HG03108 (cell line): ENCODE data around the gene LTBP1.

ENCODE experiments used
- ATAC-seq: cut with Tn5 transposase; IDR thresholded peaks from one replicate; pipeline ENCODE4 v1.9.1; 2021; ENCODE audit warnings: moderate library complexity; ENCODE audit not compliant: unreplicated experiment

LTBP1 gene

DNA sequence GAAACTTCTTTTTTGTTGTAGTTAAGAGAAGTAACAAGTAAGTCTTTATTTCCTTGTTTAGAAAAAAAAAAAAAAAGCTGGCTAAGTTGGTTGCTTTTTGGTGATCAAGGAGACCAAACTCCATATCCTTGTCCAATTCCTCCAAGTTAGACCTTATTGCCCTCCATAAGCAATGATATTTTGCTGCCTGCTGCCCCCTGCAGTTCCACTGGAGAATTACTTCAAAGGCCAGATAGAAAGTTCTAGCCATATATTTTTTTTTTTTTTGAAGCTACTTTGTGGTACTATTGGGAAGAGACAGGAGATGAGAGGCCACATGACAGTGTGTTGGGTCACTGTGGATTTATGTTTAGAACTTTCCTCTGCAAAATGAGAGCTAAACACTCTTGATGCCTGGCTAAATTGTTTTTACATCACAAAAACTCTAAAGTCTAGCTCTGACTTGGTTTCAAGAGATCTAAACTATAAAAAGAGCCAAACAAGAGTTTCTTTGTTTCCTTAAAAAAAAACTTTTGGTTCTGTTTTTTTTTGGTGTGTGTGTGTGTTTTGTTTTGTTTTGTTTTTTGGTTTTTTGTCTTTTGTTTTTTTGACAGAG is 449.0 kb downstream of the LTBP1 start:
- no peak for ATAC-seq

DNA sequence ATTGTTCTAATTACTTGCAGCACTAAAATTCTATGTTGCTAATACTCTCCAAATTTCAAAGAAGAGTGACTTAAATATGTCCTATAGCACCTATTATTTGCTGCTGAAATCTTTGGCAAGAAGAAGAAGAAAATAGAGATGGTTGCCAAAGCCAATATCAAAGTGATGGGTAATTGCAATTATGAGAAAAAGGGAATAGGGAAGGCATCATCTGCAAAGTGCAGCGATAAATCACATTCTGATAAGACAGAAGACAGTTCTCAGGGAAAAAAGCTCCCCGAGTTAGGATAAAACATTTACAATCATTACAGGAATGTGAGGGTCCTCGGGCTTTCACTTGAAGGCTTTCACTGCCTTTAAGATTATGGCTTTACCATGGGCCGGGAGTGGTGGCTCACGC is 457.6 kb downstream of the LTBP1 start:
- ATAC-seq = no peak

DNA sequence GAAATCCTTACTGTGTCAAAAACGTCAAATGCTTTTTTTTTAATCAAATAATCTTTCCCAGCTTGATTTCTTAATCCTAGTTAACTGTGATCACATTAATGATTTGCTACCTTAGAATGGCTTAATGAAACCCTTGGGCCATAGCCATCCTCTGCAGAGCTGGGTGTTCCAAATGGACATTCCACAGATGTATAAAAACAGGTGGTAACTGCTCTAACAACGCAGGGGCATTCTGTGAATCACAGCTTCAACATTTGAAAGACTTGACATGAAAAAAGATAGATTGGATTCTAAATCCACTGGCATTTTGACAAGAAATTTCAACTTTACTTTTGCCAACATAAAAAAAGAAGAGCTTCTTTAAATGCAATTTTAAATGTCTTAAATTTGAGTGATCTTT is 459.9 kb downstream of the LTBP1 start:
- no peak for ATAC-seq

DNA sequence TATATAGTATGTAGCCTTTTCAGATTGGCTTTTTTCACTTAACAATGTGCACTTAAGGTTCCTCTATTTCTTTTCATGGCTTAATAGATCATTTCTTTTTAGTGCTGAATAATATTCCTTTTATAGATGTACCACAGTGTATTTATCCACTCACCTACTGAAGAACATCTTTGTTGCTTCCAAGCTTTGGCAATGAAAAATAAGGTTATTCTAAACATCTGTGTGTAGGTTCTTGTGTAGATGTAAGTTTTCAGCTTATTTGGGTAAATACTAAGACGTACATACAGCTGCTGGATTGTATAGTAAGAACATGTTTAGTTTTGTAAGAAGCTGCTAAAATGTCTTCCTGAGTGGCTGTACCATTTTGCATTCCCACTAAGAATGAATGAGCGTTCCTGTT is 461.4 kb downstream of the LTBP1 start:
- ATAC-seq = no peak

DNA sequence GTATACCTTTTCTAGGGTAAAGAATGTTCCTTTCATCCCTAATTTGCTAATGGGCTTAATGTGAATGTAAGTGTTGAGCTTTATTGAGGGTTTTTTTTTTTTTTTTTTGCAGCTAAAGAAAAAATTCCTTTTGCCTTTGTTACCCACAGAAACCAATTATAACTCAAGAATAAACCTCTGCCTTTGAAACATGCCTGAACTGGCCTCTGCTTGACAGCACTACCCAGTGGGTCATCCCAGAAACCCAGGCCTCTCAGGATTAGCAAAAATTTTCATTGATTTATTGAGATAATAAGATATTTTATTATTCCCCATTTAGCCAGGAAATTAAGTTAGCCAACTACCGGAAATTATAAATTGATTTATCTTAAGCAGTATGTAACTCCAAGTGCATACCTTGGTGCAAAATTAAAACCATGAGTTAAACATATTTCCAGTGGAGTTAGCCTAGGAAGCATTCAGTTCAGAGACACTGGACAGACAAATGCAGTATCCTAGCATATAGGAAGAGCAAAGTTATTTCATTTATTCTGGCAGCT is 462.7 kb downstream of the LTBP1 start:
- ATAC-seq = no peak

DNA sequence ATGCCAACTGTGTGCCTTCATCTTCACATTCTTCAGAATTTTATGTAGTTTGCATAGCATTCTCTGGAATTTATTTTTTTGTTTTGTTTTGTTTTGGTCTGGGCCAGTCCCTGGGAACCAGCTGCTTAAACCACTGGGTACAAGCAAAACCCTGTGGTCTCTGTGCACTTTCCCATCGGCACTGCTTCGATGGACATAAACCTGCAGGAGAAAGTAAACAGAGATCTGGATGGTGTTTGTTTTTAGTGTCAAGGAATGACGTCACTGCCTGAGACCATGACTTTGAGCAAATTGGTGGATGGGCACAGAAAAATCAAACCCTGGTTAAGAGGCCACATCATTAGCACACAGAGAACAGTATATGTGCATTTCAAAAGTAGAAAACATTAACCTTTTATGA is 465.0 kb downstream of the LTBP1 start:
- no peak for ATAC-seq

DNA sequence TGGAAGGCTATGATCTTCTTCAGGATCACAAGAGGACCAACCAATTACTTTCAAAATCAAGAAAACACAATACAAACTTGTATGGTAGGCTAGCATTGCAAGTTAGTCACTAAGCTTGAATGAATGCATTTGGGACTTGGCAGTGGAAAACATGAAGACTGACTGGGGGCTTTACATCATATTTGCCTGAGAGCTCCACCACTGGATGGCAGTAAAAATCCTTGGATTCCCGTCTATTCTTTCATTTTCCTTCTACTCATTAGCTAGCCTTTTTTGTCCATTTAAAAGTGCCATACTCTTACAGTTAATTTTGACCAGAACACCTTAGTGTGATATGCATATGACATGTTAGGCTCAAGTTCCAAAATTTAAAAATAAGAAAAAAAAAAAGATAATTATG is 466.2 kb downstream of the LTBP1 start:
- no peak for ATAC-seq

DNA sequence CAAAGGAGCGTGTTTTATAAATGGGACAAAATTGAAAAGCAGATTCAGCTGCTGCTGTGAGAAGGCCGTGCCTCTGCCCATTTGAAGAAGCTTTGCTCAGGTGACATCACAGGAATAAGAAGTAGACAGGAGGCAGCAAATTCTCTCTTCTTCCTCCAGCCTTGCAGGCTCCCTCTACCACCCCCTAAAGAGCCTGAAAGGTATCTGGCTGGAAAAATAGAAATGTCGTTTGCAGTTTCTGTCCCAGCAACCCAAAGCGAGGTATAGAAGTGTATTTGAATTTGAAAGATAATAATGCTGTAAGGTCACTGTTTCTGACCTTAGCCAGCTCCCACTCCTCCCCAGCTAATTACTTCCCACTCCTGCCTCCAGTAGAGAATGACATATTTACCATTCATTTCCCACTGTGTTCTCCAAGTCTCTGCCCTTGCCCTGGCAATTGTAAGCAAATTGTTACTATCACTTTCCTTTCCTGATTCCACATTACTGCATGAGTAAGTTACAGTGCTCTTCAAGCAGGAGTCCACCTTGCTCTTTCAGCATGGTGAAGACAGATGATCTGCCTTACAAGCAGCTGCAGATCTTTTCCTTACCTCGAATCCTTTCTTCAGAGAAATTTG is 472.9 kb downstream of the LTBP1 start:
- ATAC-seq = no peak

DNA sequence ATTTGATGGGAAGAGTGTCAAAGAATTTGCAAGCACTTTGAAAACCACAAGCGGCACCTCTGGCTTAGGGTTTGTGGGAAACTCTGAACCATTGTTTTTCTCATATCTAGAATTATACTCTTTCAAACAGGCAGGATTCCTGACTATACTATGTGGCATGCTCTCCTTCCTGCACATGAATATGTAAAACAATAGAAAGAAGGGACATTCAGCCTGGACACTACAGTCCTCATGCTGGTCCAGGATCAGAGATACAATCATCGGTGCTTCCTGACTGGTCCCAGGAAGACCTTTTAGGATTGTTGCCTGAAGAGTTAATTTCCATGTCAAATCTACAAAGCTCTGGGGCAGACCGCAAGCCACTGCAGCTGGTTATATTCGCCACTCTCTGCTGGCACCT is 474.0 kb downstream of the LTBP1 start:
- ATAC-seq = no peak

DNA sequence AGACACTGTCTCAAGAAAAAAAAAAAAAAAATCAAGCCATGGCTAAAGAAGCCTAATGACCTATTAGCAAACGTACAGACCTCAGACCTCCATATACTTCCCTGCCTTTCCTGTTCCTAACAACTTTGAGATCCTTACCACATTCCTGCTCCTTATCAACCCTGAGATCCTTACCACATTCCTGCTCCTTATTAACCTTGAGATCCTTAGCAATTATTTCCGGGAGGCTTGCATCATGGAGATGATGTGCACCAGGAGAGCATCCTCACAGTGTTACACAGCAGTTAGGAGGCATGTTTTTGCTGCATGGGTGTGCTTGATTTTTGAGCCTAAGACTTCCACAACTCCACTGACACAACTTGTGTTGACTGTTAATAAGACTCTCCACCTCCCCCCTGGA is 475.1 kb downstream of the LTBP1 start:
- no peak for ATAC-seq

DNA sequence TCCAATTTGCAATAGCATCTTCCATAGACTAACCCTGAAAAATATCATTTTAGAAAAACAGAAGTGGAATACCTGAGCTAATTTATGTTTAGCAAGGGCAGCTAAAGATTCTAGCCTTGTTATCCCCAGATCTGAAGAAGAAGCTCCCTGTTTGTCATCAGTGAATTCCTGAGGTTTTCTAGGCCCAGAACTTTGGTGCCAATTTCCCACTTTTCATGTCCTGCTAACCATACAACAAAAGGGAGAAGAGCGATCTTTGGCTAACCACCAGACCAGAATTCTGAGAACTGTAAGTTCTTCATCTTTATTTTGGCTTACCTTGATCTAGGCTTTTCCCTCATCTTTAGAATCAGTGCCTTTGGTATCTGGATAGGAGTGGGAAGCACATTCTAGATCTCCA is 478.4 kb downstream of the LTBP1 start:
- ATAC-seq = no peak

DNA sequence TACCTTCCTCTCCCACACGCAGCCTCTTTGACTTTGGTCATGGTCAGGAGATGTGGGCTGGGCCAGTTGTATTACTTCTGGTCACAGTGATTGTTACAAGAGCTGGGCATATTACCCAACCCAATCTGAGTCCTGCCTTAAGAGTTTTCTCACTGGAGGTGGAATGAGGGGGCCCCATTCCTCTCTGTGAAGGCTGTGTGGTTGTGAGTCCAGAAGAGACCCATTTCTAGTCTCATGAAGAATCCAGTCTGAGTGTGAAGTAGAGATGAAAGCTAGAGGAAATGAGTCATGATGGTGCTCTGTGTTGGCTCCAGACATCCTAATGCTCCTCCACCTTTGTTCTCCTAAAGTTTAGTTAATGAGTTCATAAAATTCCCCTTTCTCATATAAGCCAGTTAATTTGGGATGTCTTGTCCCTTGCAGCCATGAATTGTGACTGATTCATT is 478.9 kb downstream of the LTBP1 start:
- no peak for ATAC-seq

DNA sequence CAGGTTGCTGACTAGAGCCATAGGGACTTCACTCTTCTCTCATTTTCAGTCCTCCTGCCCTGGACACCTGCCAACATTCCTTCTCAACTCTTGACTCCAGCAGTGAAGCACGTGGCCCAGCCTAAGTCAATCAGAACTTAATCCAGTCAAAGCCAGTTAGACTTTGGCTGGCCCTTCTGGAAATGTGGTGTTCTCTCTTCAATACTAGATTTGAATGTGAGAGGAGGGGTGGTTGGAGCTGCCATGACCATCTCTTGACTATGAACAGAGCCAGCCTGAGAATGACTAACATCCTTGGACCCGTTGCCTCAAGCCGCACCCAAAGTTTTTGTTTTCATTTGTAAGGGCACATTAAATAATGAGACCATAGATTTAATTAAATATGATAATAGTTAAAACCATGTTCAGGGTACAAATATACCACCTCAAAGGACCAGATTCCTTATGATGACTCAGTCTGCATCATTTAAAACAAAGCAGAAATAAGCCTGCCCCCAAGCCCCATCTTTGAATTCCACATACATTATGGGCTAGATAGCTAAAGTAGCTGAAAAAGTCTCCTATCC is 480.0 kb downstream of the LTBP1 start:
- ATAC-seq = no peak

DNA sequence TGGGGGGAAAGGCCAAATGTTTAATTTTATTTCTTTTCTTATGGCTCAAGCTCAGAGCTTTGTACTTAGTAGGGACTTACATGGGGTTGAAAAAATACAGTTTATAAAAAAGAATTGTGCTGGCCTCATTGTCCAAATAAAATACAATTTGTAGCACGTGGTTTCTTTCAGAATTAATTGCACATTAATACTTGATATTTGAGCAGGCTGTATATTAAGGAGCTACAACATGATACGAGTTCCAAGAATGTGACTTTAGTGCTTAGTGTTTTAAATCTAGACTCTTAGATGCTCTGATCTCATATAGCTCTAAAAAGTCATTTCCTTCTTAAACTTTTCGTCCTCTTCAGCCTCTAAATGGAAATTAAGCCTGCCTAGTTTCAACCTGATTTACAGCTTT is 483.3 kb downstream of the LTBP1 start:
- ATAC-seq = no peak

DNA sequence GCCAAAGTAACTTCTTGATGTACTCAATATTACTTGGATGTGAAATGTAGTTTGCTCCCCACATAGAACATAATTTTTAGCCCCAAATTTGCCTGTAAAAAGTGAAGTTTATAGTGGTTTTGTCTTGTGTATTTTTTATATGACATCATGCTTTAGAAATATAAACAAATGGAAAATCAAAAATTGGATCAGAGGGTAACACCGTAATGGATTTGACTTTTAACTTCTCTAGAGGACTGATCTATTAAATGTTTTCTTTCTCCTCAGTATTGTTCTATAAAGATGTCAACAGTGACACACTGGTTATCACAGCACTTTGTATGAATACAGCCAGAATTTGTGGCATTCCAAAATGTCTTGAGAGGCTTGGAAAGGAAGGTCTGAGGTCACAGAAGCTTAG is 484.1 kb downstream of the LTBP1 start:
- no peak for ATAC-seq

DNA sequence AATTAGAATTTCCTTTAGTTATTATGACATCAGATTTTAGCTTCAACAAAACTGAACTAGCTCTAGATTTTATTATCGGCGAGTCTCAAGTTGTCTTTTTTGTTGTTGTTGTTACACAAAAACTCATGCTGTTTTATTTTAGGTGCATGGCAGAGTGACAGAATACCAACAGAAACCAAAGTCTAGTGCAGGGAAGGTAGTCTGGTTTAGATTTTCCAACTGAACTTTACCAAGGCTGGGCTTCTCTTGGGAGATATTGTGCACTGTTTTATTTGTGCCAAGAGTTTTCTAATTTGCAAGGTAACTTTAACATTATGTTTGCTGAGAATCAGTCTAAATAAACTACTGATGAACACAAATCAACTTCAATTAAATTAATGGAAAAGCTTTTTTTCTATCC is 486.1 kb downstream of the LTBP1 start:
- ATAC-seq = no peak

DNA sequence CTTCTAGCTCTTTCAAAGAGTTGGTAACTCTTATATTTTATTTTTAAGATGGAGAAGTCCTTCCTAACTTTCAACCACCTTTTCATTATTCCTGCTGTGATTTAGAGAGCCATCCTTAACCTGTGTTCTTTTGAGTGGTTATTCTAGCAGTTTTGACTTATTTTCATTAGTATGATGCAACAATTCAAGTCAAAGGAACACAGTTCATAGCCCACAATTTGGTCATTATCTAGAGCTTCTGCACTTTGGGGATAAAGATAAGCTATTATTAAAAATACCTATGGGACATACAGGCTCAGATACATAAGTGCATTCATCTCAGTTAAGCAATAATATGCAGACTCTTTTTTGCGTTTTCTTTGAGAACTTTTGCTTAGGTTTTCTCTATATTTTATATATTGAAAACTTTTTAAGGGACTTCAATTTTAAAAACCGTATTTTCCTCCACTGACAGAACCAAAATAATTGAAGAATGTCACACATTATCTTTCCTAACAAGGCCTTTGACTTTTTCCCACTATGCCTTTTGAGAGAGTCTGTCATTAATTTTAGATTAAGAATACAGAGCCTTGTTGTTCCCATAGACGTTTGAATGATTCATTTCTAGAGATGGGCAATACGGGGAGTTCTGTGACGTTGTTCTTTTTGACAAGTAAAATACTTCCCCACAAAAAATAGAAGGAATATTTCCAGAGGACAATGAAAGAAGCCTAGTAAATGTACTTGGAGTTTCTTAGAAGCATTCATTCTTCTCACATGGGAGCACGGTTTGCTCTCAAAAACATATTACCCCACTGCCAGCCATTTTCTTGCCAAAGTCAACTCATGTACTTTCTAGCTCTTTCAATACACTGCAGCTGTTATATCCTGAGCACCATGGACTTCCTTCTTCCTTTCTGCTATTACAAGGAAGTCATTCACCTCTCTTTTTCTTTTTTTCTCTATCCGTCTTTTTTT is 486.8 kb downstream of the LTBP1 start:
- ATAC-seq = no peak

DNA sequence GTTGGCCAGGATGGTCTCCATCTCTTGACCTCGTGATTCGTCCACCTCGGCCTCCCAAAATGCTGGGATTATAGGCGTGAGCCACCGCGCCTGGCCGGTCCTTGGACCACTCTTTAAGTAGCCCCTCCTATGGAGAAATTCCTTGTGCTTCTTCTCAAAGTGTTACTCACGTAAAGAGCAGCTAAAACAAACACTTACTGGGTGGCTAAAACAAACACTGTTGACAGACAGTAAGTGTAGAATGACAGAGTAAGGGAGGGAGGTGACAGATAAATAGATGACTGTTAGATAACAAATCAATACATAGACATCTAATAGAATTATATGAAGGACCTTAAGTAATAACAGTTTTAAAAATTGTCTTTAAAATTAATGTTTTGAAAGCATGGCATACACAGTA is 488.8 kb downstream of the LTBP1 start:
- ATAC-seq = no peak

DNA sequence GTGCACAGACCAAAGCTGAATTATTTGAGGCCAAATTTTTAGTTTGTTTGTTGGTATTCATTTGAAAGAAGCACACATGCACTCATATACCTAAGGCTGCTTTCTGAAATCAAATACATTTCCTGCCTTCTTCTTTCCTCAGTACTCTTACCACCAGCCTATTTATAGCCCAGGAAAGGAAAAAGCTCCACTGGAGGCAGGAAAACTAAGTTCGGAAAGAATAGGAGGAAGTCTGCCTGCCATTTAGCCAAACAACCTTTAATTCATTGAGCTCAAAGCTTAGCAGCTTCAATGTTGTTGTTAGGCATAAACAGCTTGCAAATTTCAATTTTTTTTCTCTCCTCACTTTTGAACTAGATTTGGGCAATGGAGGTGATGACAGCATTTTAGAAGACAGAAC is 489.3 kb downstream of the LTBP1 start:
- ATAC-seq = no peak

DNA sequence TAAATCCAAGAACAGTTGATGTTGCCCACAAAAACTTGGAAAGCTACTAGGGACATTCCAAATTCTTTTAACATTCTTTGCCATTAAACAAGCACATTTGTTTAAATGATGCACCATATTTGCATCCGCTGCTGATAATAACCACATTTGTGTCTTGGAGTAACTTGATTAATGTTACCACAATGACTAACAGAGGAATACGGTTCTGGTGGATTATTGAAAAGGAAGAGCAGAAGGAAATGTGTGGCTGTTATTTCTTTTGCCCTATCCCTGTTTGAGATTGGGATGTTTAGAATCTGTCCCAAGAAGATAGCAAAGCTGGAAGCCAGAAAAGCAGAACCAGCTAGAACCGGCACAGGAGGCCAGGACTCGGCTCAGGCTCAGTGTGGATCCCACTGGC is 490.5 kb downstream of the LTBP1 start:
- no peak for ATAC-seq

DNA sequence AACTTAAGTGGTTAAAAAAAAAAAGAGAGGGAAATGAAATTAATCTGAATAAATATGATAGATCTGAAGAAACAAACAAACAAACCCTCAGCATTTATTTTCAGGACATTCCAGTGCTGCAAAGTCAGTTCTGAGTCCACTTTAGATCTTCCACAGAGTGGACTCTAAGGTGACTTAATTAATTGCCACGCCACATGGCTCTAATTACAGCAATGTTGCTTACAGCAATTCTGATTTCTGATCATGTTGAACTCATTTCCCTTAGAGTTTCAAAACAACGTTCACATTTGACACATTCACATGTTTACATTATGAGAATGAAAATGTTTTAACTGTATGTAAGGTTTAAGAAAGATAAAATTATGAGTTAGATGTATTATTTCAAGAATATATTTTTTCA is 491.1 kb downstream of the LTBP1 start:
- ATAC-seq = no peak
